ENCODE results near the gene ZMYND8. TPM values are rescaled to one million over a fixed set of nuclear protein-coding genes. Genes with fewer than 3 reads are reported as not detected.

The ZMYND8 gene
- total and polyA plus RNA-seq, 2 donors (not counting 3 experiments of a cell fraction or from before 2014, with no cell fraction given): 30.6 to 75.2 TPM

- Histone ChIP-seq H3K9me1 (replicated peaks; ENCODE audit: control insufficient read depth, extremely low read depth, insufficient read depth, low read length) (no peaks in the 10 kb centered on the region), H3K9me3 (replicated peaks; ENCODE audit: control insufficient read depth, insufficient read depth, low read length) (no peaks in the 10 kb centered on the region), H4K20me1 (replicated peaks; ENCODE audit: control insufficient read depth, extremely low read depth, insufficient read depth, low read length) (no peaks in the 10 kb centered on the region), H2AFZ (ENCODE audit: low read depth, low read length) (no peak overlapping the region), H3K79me2 (ENCODE audit: control insufficient read depth, insufficient read depth, low read length) (peaks cover 44% of the 10 kb centered on the region), H3K27me3 (ENCODE audit: control insufficient read depth in 2 of 2, insufficient read depth in 2 of 2, low read length in 2 of 2) (no peaks in the 10 kb centered on the region), H3K27ac (ENCODE audit: insufficient read depth, low read depth, low read length) (no peak overlapping the region), H3K4me1 (ENCODE audit: control insufficient read depth, extremely low read depth, insufficient read depth, low read length) (no peaks in the 10 kb centered on the region), H3K36me3 (ENCODE audit: control insufficient read depth in 2 of 2, extremely low read depth in 1 of 2, insufficient read depth in 2 of 2, low read length in 2 of 2) (peaks cover 18 to 45% of the 10 kb centered on the region in 2 experiments), H3K4me2 (ENCODE audit: insufficient read depth, low read length) (no peak overlapping the region), H3K4me3 (replicated peaks in 1 of 3; ENCODE audit: insufficient read depth in 1 of 3, low read depth in 1 of 3, low read length in 3 of 3) (no peak overlapping the region), H3K9ac (replicated peaks; ENCODE audit: extremely low read depth, insufficient read depth, low read length) (no peak overlapping the region)
- TF ChIP-seq MYC (IDR thresholded peaks at IDR 0.05; ENCODE audit: low read depth, low read length) (no peak), POLR2A (IDR thresholded peaks at IDR 0.05; ENCODE audit: low read depth, low read length) (no peak), CTCF (IDR thresholded peaks at IDR 0.05; ENCODE audit: extremely low read depth in 1 of 2, insufficient read depth in 1 of 2, low read depth in 1 of 2, low read length in 2 of 2) (no peak), EZH2 (IDR thresholded peaks at IDR 0.05; ENCODE audit: borderline replicate concordance, low read depth, low read length, severe bottlenecking) (no peak), JUN (IDR thresholded peaks at IDR 0.05; ENCODE audit: borderline replicate concordance, insufficient read depth, insufficient read length, low read depth) (no peak), FOS (IDR thresholded peaks at IDR 0.05; ENCODE audit: borderline replicate concordance, insufficient read depth, low read length) (no peak)
- TF ChIP-seq, protein P1, sequence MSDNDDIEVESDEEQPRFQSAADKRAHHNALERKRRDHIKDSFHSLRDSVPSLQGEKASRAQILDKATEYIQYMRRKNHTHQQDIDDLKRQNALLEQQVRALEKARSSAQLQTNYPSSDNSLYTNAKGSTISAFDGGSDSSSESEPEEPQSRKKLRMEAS (IDR thresholded peaks at IDR 0.05; ENCODE audit: insufficient read depth, insufficient read length): no peak
- POLR2A ChIA-PET: no interaction called here
- no peak for FAIRE-seq
- dilution Hi-C loops (cut with MboI; ENCODE audit: extremely low pct_ligation_motif_present, low sequenced_read_pairs) (no loop called here), intact Hi-C loops (cut with micrococcal nuclease) (no loop called here)
- CTCF ChIA-PET: interaction anchor here (1.5 to 5.6 kb wide), 2 partner anchors 116 to 117 kb away, joined by 5 to 37 read pairs; no protein-coding TSS in a partner anchor
- DNase-seq (ENCODE audit: low read depth, low spot score): no peak
- no TSS peak for BruUV-seq (replicated peaks)
Observed at GRCh38 chr20:47266847-47267515, 89.5 kb downstream of the ZMYND8 start.

Data from endothelial cell of umbilical vein (primary cell).